Thyroid gland (tissue), 4 donors: ENCODE results near the gene PROK1. TPM values are rescaled to one million over a fixed set of nuclear protein-coding genes. Genes with fewer than 3 reads are reported as not detected.
A peak's percentile ranks its signal among the peaks of the same experiment; 100 is the strongest.

Experiments used
- DNase-seq, 2 donors: peaks; one replicate each; pipeline ENCODE4 v3.0.0-alpha.2; 2019
- H3K27ac ChIP-seq, 3 donors: fragments of 200-600 bp; sonication (generic); 1 replicate in 2 of 3; 2 replicates in 1 of 3; pipeline ENCODE4 v1.5.1; 2016 to 2019; ENCODE audit warnings: mild to moderate bottlenecking in 1 of 3, moderate library complexity in 1 of 3
- H3K27me3 ChIP-seq: fragments of 200-600 bp; sonication (generic); one replicate; pipeline ENCODE4 v1.5.1; 2019
- H3K36me3 ChIP-seq, 2 donors: fragments of 200-600 bp; sonication (generic); one replicate each; pipeline ENCODE4 v1.5.1; 2016 to 2019
- H3K4me1 ChIP-seq, 2 donors: fragments of 200-600 bp; sonication (generic); one replicate each; pipeline ENCODE4 v1.5.1; 2017 to 2019
- H3K4me3 ChIP-seq, 3 donors: fragments of 200-600 bp; sonication (generic); replicated peaks in 1 of 3; 1 replicate in 2 of 3; 2 replicates in 1 of 3; pipeline ENCODE4 v1.5.1; 2016; ENCODE audit warnings: mild to moderate bottlenecking in 1 of 3
- H3K9me3 ChIP-seq: fragments of 200-600 bp; sonication (generic); one replicate; pipeline ENCODE4 v1.5.1; 2017
- POLR2A ChIP-seq, 2 donors: fragments of 450-650 bp; IDR thresholded peaks; one replicate each; pipeline ENCODE4 v1.6.1; 2017; ENCODE audit warnings: antibody characterized with exemption in 2 of 2, mild to moderate bottlenecking in 2 of 2, moderate library complexity in 1 of 2
- WGBS, 2 donors: methylation state at CpG; one replicate each; pipeline ENCODE4 v1.1.5; 2017; 5-methylcytosine and 5-hydroxymethylcytosine counted together
- intact Hi-C: fragments of 100-400 bp; cut with DNase I; formaldehyde crosslinking; loops from one replicate; pipeline ENCODE4 v1.15.1; 2023
- total RNA-seq, 4 donors: library from RNA; depleted of rRNA; stranded (reverse); fragments of >200 nt; gene quantifications; one replicate each; pipeline ENCODE4 v1.2.3, GENCODE V29; 2016
- TF ChIP-seq, protein P1 (sequence below), 6 experiments: fragments of 200-600 bp in 3 of 6; fragments of 450-650 bp in 3 of 6; sonication (generic) in 3 of 6; IDR thresholded peaks; one replicate each; pipeline ENCODE4 v1.5.1; 2016 to 2019; ENCODE audit warnings: antibody characterized with exemption in 6 of 6, mild to moderate bottlenecking in 2 of 6, inconsistent platforms in 1 of 6, moderate library complexity in 1 of 6

PROK1 gene
- total RNA-seq, 4 donors from 2014 or later, result 0.33 TPM; not detected in 3

DNA sequence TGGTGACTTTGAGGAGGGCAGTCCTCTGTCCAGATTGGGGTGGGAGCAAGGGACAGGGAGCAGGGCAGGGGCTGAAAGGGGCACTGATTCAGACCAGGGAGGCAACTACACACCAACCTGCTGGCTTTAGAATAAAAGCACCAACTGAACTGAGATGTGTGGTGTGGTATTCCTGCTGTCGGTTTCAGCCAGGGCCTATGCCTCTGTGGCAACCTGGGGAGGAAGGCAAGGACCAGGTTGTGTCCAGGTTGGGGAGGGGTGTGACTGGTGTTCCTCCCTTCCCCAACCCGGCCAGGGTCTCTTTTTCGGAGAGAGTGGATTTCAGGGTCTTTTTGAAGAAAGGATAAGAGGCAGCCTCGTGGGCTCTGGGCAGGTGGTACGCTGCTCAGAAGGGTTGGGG, 6.3 kb downstream of the PROK1 start:
- H3K9me3 ChIP-seq, result no peaks in the 10 kb centered on the region
- no peak overlapping the region for H3K4me3 ChIP-seq
- H3K27ac ChIP-seq, result no peak overlapping the region
- no peak for DNase-seq
- TF ChIP-seq POLR2A (IDR thresholded peaks at IDR 0.05), result no peak
- TF ChIP-seq, protein P1, sequence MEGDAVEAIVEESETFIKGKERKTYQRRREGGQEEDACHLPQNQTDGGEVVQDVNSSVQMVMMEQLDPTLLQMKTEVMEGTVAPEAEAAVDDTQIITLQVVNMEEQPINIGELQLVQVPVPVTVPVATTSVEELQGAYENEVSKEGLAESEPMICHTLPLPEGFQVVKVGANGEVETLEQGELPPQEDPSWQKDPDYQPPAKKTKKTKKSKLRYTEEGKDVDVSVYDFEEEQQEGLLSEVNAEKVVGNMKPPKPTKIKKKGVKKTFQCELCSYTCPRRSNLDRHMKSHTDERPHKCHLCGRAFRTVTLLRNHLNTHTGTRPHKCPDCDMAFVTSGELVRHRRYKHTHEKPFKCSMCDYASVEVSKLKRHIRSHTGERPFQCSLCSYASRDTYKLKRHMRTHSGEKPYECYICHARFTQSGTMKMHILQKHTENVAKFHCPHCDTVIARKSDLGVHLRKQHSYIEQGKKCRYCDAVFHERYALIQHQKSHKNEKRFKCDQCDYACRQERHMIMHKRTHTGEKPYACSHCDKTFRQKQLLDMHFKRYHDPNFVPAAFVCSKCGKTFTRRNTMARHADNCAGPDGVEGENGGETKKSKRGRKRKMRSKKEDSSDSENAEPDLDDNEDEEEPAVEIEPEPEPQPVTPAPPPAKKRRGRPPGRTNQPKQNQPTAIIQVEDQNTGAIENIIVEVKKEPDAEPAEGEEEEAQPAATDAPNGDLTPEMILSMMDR (IDR thresholded peaks at IDR 0.05), result no peak
- 75 to 92% methylated on average over 4 to 5 of the region's 5 CpGs for WGBS, 2 donors
- H3K36me3 ChIP-seq, result no peaks in the 10 kb centered on the region
- H3K4me1 ChIP-seq, result no peaks in the 10 kb centered on the region
- H3K27me3 ChIP-seq, result no peaks in the 10 kb centered on the region
- intact Hi-C loops, result loop anchor here (2.0 kb wide), 1 partner anchor 40 kb away; no protein-coding TSS in a partner anchor

- Histone ChIP-seq H3K36me3 (no peaks in the 10 kb centered on the region), H3K27ac (no peak overlapping the region), H3K4me1 (no peaks in the 10 kb centered on the region), H3K27me3 (no peaks in the 10 kb centered on the region), H3K9me3 (no peaks in the 10 kb centered on the region), H3K4me3 (no peak overlapping the region)
- peak; percentile 74 to 80 for DNase-seq
- 38 to 42% methylated on average over 11 of the region's 11 CpGs for WGBS, 2 donors
- TF ChIP-seq, protein P1 (IDR thresholded peaks at IDR 0.05), result peak; percentile 86 to 97 (median 92)
- no peak for TF ChIP-seq POLR2A (IDR thresholded peaks at IDR 0.05)
- intact Hi-C loops, result loop anchor here (2.0 to 5.0 kb wide), 2 partner anchors 52 to 148 kb away; no protein-coding TSS in a partner anchor
These were observed 9.6 kb downstream of the PROK1 start for GRCh38 chr1:110460253-110461220.

- H3K4me3 ChIP-seq, result no peak overlapping the region
- no peaks in the 10 kb centered on the region for H3K36me3 ChIP-seq
- DNase-seq, result no peak
- no peaks in the 10 kb centered on the region for H3K4me1 ChIP-seq
- no peaks in the 10 kb centered on the region for H3K27me3 ChIP-seq
- intact Hi-C loops, result loop anchor here (5.0 kb wide), 1 partner anchor 150 kb away; no protein-coding TSS in a partner anchor
- TF ChIP-seq, protein P1 (IDR thresholded peaks at IDR 0.05), result no peak
- TF ChIP-seq POLR2A (IDR thresholded peaks at IDR 0.05), result no peak
- H3K9me3 ChIP-seq, result no peaks in the 10 kb centered on the region
- no peak overlapping the region for H3K27ac ChIP-seq
- WGBS, 2 donors, result 86 to 91% methylated on average over 2 of the region's 2 CpGs
These were observed 11.1 kb downstream of the PROK1 start for GRCh38 chr1:110462093-110462492.

DNA sequence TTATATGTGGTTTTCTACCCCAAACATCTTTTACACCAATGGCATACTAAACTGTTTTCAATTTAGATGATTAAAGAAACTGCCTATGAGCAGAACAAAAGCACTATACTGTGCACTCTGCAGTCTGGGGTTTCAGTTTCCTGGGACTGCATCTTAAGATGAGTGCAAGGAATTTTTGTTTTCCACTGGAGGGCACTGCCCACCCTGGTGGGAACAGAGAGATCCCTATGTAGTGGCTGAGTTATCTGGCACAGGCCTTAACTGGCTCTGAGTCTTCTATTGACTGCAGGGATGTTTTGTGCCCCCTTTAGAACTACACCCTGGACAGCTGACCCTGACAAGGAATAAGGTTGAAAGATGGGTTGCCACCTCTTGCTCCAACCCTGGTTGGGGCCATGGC, 12.0 kb downstream of the PROK1 start:
- intact Hi-C loops, result loop anchor here (5.0 kb wide), 1 partner anchor 151 kb away; no protein-coding TSS in a partner anchor
- H3K36me3 ChIP-seq, result no peaks in the 10 kb centered on the region
- no peak for DNase-seq
- H3K27ac ChIP-seq, result no peak overlapping the region
- no peaks in the 10 kb centered on the region for H3K4me1 ChIP-seq
- no peak for TF ChIP-seq POLR2A (IDR thresholded peaks at IDR 0.05)
- TF ChIP-seq, protein P1 (IDR thresholded peaks at IDR 0.05), result no peak
- H3K4me3 ChIP-seq, result no peak overlapping the region
- H3K27me3 ChIP-seq, result no peaks in the 10 kb centered on the region
- H3K9me3 ChIP-seq, result no peaks in the 10 kb centered on the region

- no peak for DNase-seq
- Histone ChIP-seq H3K4me3 (no peak overlapping the region), H3K36me3 (no peaks in the 10 kb centered on the region), H3K9me3 (no peaks in the 10 kb centered on the region), H3K27ac (no peak overlapping the region), H3K27me3 (no peaks in the 10 kb centered on the region), H3K4me1 (no peaks in the 10 kb centered on the region)
- TF ChIP-seq POLR2A (IDR thresholded peaks at IDR 0.05), result no peak
- TF ChIP-seq, protein P1 (IDR thresholded peaks at IDR 0.05), result no peak
- 75 to 87% methylated on average over 9 of the region's 9 CpGs for WGBS, 2 donors
- intact Hi-C loops, result loop anchor here (2.0 to 5.0 kb wide), 2 partner anchors 151 to 261 kb away; no protein-coding TSS in a partner anchor
These were observed 12.8 kb downstream of the PROK1 start for GRCh38 chr1:110463725-110464124.
